Measurements from ENCODE around the gene TMEM125. TPM values are rescaled to one million over a fixed set of nuclear protein-coding genes. Genes with fewer than 3 reads are reported as not detected.

TMEM125 gene
- total RNA-seq, 1 experiment from 2014 or later: 21.5 TPM

DNA sequence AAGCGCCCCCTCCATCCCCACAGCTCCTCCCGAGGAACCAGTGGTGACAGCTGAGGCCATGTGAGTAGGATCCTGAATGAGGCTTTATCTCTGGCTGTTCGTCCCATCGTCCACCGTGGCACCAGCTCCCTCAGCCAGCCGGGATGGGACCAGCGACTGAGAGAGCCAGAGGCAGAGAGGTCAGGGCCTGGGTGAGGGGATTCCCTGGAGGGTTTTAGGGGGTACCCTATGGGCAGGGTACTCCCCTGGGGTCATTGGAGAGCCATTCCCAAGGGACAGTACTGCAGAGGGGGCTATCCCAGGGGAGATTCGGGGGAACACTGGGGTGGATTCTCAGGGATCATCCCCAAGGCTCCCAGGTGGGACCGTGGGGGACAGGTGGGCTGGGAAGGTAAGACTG, 2.4 kb downstream of the TMEM125 start:
- TF ChIP-seq PRRX2 (CRISPR knock-in tag; IDR thresholded peaks at IDR 0.05) (no peak), ZNF138 (CRISPR knock-in tag; conservative IDR thresholded peaks at IDR 0.05) (no peak), GABPB1 (CRISPR knock-in tag; IDR thresholded peaks at IDR 0.05) (no peak), TP53 (CRISPR knock-in tag; IDR thresholded peaks at IDR 0.05) (no peak), MYBL2 (CRISPR knock-in tag; IDR thresholded peaks at IDR 0.05) (no peak), HMGA2 (CRISPR knock-in tag; IDR thresholded peaks at IDR 0.05) (no peak)
- TF ChIP-seq, protein P1, sequence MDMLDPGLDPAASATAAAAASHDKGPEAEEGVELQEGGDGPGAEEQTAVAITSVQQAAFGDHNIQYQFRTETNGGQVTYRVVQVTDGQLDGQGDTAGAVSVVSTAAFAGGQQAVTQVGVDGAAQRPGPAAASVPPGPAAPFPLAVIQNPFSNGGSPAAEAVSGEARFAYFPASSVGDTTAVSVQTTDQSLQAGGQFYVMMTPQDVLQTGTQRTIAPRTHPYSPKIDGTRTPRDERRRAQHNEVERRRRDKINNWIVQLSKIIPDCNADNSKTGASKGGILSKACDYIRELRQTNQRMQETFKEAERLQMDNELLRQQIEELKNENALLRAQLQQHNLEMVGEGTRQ (CRISPR knock-in tag; IDR thresholded peaks at IDR 0.05): no peak
- TF ChIP-seq, protein P2, sequence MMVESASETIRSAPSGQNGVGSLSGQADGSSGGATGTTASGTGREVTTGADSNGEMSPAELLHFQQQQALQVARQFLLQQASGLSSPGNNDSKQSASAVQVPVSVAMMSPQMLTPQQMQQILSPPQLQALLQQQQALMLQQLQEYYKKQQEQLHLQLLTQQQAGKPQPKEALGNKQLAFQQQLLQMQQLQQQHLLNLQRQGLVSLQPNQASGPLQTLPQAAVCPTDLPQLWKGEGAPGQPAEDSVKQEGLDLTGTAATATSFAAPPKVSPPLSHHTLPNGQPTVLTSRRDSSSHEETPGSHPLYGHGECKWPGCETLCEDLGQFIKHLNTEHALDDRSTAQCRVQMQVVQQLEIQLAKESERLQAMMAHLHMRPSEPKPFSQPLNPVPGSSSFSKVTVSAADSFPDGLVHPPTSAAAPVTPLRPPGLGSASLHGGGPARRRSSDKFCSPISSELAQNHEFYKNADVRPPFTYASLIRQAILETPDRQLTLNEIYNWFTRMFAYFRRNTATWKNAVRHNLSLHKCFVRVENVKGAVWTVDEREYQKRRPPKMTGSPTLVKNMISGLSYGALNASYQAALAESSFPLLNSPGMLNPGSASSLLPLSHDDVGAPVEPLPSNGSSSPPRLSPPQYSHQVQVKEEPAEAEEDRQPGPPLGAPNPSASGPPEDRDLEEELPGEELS (CRISPR knock-in tag; IDR thresholded peaks at IDR 0.05): no peak
- Mint-ChIP-seq H3K4me3 (peak overlapping the region; percentile 83), H3K27me3 (ENCODE audit: low read depth) (peaks cover 5% of the 10 kb centered on the region), H3K27ac (no peak overlapping the region), H3K36me3 (peaks cover 12% of the 10 kb centered on the region), H3K4me1 (peaks cover 29% of the 10 kb centered on the region), H3K9me3 (no peaks in the 10 kb centered on the region)
- DNase-seq (ENCODE audit: low spot score): no peak
- ChIA-PET POLR2A (interaction anchor here (1.3 kb wide), 1 partner anchor 14 kb away, joined by 4 read pairs; the partner anchor contains the start of gene C1orf210), CTCF (interaction anchor here (1.3 kb wide), 1 partner anchor 14 kb away, joined by 8 read pairs; the partner anchor contains the start of gene C1orf210)
- no peak for ATAC-seq

DNA sequence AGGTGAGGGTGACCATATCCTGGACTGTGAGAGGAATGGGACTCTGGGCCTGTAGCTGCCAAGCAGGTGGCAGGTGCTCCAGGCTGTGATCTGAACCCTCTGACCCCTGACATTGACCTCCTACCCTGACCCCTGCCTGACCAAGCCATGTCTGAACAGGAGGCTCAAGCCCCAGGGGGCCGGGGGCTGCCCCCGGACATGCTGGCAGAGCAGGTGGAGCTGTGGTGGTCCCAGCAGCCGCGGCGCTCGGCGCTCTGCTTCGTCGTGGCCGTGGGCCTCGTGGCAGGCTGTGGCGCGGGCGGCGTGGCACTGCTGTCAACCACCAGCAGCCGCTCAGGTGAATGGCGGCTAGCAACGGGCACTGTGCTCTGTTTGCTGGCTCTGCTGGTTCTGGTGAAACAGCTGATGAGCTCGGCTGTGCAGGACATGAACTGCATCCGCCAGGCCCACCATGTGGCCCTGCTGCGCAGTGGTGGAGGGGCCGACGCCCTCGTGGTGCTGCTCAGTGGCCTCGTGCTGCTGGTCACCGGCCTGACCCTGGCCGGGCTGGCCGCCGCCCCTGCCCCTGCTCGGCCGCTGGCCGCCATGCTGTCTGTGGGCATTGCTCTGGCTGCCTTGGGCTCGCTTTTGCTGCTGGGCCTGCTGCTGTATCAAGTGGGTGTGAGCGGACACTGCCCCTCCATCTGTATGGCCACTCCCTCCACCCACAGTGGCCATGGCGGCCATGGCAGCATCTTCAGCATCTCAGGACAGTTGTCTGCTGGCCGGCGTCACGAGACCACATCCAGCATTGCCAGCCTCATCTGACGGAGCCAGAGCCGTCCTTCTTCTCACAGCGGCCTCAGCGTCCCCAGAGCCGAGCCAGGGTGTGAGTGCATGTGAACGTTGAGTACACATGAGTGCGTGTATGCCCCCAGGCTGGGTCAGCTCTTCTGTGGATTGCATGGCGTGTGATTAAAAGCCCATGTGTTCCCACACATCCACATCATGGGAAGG, 3.1 kb downstream of the TMEM125 start:
- Mint-ChIP-seq H3K4me3 (no peak overlapping the region), H3K27ac (no peak overlapping the region), H3K36me3 (peaks cover 12% of the 10 kb centered on the region), H3K4me1 (peaks cover 29% of the 10 kb centered on the region), H3K9me3 (no peaks in the 10 kb centered on the region), H3K27me3 (ENCODE audit: low read depth) (peaks cover under 1% of the 10 kb centered on the region)
- ATAC-seq (no peak), DNase-seq (ENCODE audit: low spot score) (no peak)
- CTCF ChIA-PET: interaction anchor here (1.3 kb wide), 1 partner anchor 13 kb away, joined by 8 read pairs; the partner anchor contains the start of gene C1orf210
- POLR2A ChIA-PET: interaction anchor here (1.3 kb wide), 1 partner anchor 13 kb away, joined by 4 read pairs; the partner anchor contains the start of gene C1orf210
- TF ChIP-seq TCF7 (CRISPR knock-in tag; IDR thresholded peaks at IDR 0.05; ENCODE audit: low read depth): no peak

DNA sequence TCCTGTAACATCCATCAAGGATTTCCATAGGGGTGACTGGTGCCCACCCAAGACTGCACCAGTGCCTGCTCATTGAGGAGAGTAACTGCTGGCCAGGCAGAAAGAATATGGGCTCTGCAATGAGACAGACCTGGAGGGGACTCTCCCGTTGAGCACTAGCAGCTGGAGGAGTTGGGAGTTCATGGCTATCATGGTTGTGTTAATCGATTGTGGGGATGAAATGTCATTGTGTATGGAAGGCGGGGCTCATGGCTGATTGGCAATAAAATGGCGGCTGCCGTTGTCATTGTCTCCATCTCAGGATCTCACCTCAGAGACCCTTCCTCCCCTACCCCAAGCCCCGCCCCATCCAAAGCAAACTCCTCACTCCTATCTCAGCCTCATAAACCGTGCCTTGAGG, 3.9 kb downstream of the TMEM125 start:
- ATAC-seq (no peak), DNase-seq (ENCODE audit: low spot score) (no peak)
- Mint-ChIP-seq H3K27me3 (ENCODE audit: low read depth) (no peaks in the 10 kb centered on the region), H3K4me3 (no peak overlapping the region), H3K4me1 (peaks cover 29% of the 10 kb centered on the region), H3K27ac (no peak overlapping the region), H3K9me3 (no peaks in the 10 kb centered on the region), H3K36me3 (peaks cover 15% of the 10 kb centered on the region)
- ChIA-PET POLR2A (no interaction called here), CTCF (interaction anchor here (2.8 kb wide), 1 partner anchor 12 kb away, joined by 14 read pairs; the partner anchor contains the start of gene C1orf210)
- TF ChIP-seq, protein P3, sequence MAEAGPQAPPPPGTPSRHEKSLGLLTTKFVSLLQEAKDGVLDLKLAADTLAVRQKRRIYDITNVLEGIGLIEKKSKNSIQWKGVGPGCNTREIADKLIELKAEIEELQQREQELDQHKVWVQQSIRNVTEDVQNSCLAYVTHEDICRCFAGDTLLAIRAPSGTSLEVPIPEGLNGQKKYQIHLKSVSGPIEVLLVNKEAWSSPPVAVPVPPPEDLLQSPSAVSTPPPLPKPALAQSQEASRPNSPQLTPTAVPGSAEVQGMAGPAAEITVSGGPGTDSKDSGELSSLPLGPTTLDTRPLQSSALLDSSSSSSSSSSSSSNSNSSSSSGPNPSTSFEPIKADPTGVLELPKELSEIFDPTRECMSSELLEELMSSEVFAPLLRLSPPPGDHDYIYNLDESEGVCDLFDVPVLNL (CRISPR knock-in tag; IDR thresholded peaks at IDR 0.05; ENCODE audit: borderline replicate concordance, low read depth): no peak
- TF ChIP-seq ZNF671 (CRISPR knock-in tag; IDR thresholded peaks at IDR 0.05) (no peak), SMAD4 (CRISPR knock-in tag; IDR thresholded peaks at IDR 0.05) (no peak), GRHL2 (CRISPR knock-in tag; IDR thresholded peaks at IDR 0.05; ENCODE audit: insufficient replicate concordance, severe bottlenecking) (no peak)
- TF ChIP-seq, protein P4, sequence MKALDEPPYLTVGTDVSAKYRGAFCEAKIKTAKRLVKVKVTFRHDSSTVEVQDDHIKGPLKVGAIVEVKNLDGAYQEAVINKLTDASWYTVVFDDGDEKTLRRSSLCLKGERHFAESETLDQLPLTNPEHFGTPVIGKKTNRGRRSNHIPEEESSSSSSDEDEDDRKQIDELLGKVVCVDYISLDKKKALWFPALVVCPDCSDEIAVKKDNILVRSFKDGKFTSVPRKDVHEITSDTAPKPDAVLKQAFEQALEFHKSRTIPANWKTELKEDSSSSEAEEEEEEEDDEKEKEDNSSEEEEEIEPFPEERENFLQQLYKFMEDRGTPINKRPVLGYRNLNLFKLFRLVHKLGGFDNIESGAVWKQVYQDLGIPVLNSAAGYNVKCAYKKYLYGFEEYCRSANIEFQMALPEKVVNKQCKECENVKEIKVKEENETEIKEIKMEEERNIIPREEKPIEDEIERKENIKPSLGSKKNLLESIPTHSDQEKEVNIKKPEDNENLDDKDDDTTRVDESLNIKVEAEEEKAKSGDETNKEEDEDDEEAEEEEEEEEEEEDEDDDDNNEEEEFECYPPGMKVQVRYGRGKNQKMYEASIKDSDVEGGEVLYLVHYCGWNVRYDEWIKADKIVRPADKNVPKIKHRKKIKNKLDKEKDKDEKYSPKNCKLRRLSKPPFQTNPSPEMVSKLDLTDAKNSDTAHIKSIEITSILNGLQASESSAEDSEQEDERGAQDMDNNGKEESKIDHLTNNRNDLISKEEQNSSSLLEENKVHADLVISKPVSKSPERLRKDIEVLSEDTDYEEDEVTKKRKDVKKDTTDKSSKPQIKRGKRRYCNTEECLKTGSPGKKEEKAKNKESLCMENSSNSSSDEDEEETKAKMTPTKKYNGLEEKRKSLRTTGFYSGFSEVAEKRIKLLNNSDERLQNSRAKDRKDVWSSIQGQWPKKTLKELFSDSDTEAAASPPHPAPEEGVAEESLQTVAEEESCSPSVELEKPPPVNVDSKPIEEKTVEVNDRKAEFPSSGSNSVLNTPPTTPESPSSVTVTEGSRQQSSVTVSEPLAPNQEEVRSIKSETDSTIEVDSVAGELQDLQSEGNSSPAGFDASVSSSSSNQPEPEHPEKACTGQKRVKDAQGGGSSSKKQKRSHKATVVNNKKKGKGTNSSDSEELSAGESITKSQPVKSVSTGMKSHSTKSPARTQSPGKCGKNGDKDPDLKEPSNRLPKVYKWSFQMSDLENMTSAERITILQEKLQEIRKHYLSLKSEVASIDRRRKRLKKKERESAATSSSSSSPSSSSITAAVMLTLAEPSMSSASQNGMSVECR (CRISPR knock-in tag; IDR thresholded peaks at IDR 0.05; ENCODE audit: borderline replicate concordance): no peak
- TF ChIP-seq, protein P5, sequence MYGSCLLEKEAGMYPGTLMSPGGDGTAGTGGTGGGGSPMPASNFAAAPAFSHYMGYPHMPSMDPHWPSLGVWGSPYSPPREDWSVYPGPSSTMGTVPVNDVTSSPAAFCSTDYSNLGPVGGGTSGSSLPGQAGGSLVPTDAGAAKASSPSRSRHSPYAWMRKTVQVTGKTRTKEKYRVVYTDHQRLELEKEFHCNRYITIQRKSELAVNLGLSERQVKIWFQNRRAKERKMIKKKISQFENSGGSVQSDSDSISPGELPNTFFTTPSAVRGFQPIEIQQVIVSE (CRISPR knock-in tag; IDR thresholded peaks at IDR 0.05; ENCODE audit: borderline replicate concordance): no peak

All from WTC11 (cell line).